Activated T-helper 1 cell treated with Interleukin-2 at 50 U/mL for 16 hours (primary cell): ENCODE results near the gene TRIM64.
"Not testable (repeated sequence)": the region's sequence is repeated elsewhere in the genome, so short reads cannot be mapped to it uniquely, and the experiment has no call there.

Experiments
- DNase-seq: peaks from one replicate; pipeline ENCODE4 v3.0.0-alpha.2; 2020; ENCODE audit warnings: low read depth

The TRIM64 gene, protein sequence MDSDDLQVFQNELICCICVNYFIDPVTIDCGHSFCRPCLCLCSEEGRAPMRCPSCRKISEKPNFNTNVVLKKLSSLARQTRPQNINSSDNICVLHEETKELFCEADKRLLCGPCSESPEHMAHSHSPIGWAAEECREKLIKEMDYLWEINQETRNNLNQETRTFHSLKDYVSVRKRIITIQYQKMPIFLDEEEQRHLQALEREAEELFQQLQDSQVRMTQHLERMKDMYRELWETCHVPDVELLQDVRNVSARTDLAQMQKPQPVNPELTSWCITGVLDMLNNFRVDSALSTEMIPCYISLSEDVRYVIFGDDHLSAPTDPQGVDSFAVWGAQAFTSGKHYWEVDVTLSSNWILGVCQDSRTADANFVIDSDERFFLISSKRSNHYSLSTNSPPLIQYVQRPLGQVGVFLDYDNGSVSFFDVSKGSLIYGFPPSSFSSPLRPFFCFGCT

DNA sequence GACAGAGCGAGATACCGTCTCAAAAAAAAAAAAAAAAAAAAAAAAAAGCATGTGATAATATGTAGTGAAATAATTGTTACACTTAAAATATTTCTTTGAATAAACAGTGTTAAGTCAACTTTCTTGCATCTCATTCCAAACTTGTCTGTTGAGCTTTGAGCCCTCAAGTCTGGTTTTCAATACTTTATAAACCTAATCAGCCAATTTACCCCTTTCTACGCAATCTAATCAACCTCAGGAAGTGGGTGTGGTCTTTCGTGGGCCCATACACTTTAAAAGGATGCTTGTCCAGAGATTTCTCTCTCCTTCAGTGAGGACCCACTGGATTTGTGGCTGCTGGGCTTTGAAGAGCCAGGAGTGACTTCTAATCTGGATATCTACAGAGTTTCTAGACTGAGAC is at the start of gene TRIM64:
Gene TRIM64 (plus strand): TSS at position 301 of the 400 bp plus-strand sequence. CDS start 2,467 bp downstream, outside the sequence.
- not testable (repeated sequence) for DNase-seq

DNA sequence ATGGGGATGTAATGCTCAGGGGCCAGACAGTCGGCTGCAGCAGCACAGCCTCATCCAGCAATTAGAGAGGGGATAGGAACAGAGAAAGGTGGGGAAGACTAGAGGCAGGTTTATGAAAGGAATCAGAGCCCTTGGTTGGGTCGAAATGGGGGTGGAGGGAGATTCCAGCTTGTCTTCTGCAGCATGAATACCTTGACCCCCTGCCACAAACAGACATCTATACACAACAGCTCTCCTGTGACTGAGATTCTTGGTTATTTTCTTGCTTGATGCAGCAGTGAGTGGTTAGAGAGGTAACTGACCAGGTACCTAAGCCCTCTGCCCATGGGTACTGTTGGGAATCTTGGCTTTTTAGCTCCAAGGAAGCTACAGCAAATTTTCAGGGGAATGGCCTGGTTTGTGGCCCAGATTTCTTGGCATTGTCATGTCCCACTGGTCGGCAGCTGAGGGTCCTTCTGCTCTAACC is 43.6 kb upstream of the TRIM64 start, which contains the start of gene TRIM49D1:
Gene TRIM49D1 (minus strand): TSS at position 51 of the 466 bp plus-strand sequence. CDS start 4,535 bp downstream, outside the sequence.
- DNase-seq, result no peak

DNA sequence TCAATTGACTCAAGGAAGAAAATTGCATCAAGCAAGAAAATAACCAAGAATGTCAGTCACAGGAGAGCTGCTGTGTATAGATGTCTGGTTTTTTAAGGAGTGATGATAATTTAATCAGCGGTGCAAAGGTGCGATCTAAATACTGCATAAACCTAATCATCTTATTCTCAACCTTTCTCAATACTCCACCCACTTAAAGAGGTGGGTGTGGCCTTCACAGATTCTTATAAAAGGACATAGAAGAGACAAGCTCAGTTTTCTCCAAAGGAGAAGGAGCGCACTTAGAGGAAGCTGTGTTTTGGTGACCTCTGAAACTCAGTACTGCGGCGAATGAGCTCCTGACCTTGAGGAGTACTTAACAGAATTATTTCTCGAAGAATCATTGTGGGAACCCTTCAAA is 42.1 kb upstream of the TRIM64 start, which contains the start of gene TRIM49D2:
Gene TRIM49D2 (plus strand): TSS at position 301 of the 400 bp plus-strand sequence. CDS start 2,698 bp downstream, outside the sequence.
- DNase-seq, result not testable (repeated sequence)

DNA sequence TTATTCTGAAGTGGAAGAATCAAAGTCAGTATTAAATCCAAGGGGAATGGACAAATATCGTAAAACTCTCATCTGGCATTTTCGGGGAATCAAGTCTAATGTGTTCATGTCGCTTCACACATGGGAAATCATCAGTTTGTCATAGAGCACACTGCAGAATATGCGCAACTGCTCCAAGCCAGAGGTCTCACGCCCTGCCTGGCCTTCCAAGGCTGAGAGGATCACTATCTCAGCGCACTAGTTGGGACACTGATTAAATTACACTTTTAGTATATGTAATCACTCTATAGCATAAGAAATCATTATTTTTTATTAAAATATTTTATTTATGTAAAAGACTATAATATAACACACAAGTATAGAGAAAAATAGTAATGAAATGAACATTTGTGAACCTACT is 5.0 kb upstream of the TRIM64 start:
- not testable (repeated sequence) for DNase-seq
